K562 (cell line): ENCODE results near the gene CCND3. TPM values are rescaled to one million over a fixed set of nuclear protein-coding genes. Genes with fewer than 3 reads are reported as not detected.

Experiments used
- ARHGAP35 ChIP-seq: fragments of 450-650 bp; IDR thresholded peaks from 2 replicates; pipeline ENCODE4 v1.6.1; 2018; ENCODE audit not compliant: partially characterized antibody
- ATF3 ChIP-seq, 2 experiments: fragments of 450-650 bp in 1 of 2; sonication (generic) in 1 of 2; formaldehyde crosslinking in 1 of 2; IDR thresholded peaks in 1 of 2; conservative IDR thresholded peaks in 1 of 2; 2 replicates each; pipeline versions ENCODE4 v1.6.1 to v1.8.1; 2016 to 2023; ENCODE audit warnings: mild to moderate bottlenecking in 2 of 2, moderate library complexity in 2 of 2, inconsistent platforms in 1 of 2, missing genetic modification reagents in 1 of 2
- BCL6 ChIP-seq: fragments of 250-450 bp; sonication (Bioruptor Pico); IDR thresholded peaks from 2 replicates; pipeline ENCODE4 v1.4.0; 2020
- CBX3 ChIP-seq, 2 experiments: IDR thresholded peaks; 1 replicate in 1 of 2; 2 replicates in 1 of 2; pipeline ENCODE4 v1.6.1; 2012; ENCODE audit warnings: inconsistent platforms in 2 of 2, low read length in 2 of 2, borderline replicate concordance in 1 of 2, control low read depth in 1 of 2
- GTF3C2 ChIP-seq: IDR thresholded peaks from 3 replicates; pipeline ENCODE4 v1.6.1; 2011; ENCODE audit warnings: borderline replicate concordance, mild to moderate bottlenecking, moderate library complexity; ENCODE audit not compliant: insufficient read length; ENCODE audit errors: extremely low read depth
- MTA2 ChIP-seq: fragments of 450-650 bp; IDR thresholded peaks from 2 replicates; pipeline ENCODE4 v1.6.1; 2016; ENCODE audit warnings: low read depth
- PHF20 ChIP-seq: fragments of 450-650 bp; IDR thresholded peaks from 2 replicates; pipeline ENCODE4 v1.6.1; 2018; ENCODE audit not compliant: partially characterized antibody
- RFX1 ChIP-seq: fragments of 450-650 bp; IDR thresholded peaks from 2 replicates; pipeline ENCODE4 v1.6.1; 2016; ENCODE audit warnings: mild to moderate bottlenecking, moderate library complexity
- SMARCA4 ChIP-seq: fragments of 450-650 bp; IDR thresholded peaks from 2 replicates; pipeline ENCODE4 v1.6.1; 2016
- TBL1XR1 ChIP-seq, 2 experiments: IDR thresholded peaks; 2 replicates each; pipeline ENCODE4 v1.6.1; 2012; ENCODE audit warnings: improper control_type of control experiment in 2 of 2, low read length in 2 of 2, mild to moderate bottlenecking in 1 of 2
- TRIM24 ChIP-seq, 2 experiments: fragments of 450-650 bp; IDR thresholded peaks; 2 replicates each; pipeline ENCODE4 v1.6.1; 2016
- ZNF282 ChIP-seq: sonication (generic); formaldehyde crosslinking; IDR thresholded peaks from 2 replicates; pipeline ENCODE4 v1.8.1; 2023; ENCODE audit warnings: missing genetic modification reagents
- ZNF407 ChIP-seq: fragments of 450-650 bp; IDR thresholded peaks from 2 replicates; pipeline ENCODE4 v1.6.1; 2016; ENCODE audit warnings: low read depth
- polyA plus RNA-seq, 8 experiments: library from polyadenylated mRNA; depleted of rRNA in 4 of 8; stranded (reverse) in 5 of 8; unstranded in 3 of 8; fragments of >200 nt; fragmentation: Nextera tagmentation in 2 of 8; fragmentation: Illumina TruSeq in 1 of 8; extraction: Ambion mirVana in 2 of 8; extraction: Trizol in 1 of 8; gene quantifications; 2 replicates each; pipeline versions ENCODE4 v1.2.1 to v1.2.3, GENCODE V29; 2011 to 2014; ENCODE audit warnings: inconsistent platforms in 1 of 8, missing spikeins in 1 of 8
- total RNA-seq, 7 experiments: library from RNA; depleted of rRNA in 6 of 7; stranded (reverse); fragments of >200 nt in 6 of 7; fragmentation: Illumina TruSeq in 2 of 7; extraction: Trizol in 2 of 7; gene quantifications; 2 replicates each; pipeline versions ENCODE4 v1.2.1 to v1.2.3, GENCODE V29; 2011 to 2021; ENCODE audit warnings: low replicate concordance in 1 of 7
- TF ChIP-seq, protein P1 (sequence below): fragments of 250-450 bp; sonication (Bioruptor Pico); IDR thresholded peaks from 2 replicates; pipeline ENCODE4 v1.5.0; 2021

CCND3 gene
- total and polyA plus RNA-seq, 9 of the 15 experiments (the other 6 are each of a cell fraction or from before 2014, with no cell fraction given): 21.5 to 204 (median 97.4) TPM

DNA sequence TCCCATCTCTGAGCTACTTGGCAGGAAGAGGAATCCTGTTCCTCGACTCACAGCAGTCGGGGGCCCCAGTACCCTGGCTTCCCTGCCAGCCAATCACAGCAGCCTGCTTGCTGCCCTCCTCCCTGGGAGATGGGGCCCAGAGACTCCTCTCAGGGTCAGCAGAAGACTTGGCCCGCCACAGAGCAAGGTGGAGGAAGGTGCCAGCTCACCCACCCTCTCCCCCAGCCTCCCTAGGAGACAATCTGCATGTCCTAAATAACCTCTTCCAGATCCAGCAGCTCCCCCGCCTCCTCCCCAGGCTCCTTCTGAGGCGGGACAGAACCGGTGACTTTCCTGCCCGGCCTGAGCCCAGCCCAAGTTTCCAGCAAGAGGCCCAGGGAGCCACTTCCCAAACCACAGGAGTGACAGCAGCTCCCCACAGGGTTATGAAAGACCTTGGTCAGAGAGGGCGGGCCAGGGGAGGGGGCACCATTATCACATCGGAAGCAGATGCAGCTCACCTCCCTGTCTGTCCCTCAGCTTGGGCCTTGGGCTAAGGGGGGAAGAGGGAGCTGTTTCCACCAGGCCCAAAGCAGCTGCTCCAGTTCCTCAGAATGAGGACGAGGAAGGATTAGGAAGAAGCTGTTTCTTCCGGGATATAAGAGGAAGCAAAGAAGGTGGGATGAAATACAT, 2.3 kb downstream of the CCND3 start (continued):
- no peak for TF ChIP-seq GTF3C2
- peak; percentile 80 for TF ChIP-seq SMARCA4
- no peak for TF ChIP-seq BCL6
- peak; percentile 73; the same call in 1 of the 2 replicates for TF ChIP-seq ATF3 (IDR thresholded peaks at IDR 0.05)
- no peak for TF ChIP-seq ATF3 (CRISPR knock-in tag; conservative IDR thresholded peaks at IDR 0.05)
- TF ChIP-seq ARHGAP35: no peak
- no peak for TF ChIP-seq ZNF407
- TF ChIP-seq MTA2: peak; percentile 54
- no peak for TF ChIP-seq PHF20
- no peak for TF ChIP-seq RFX1
- TF ChIP-seq CBX3 (IDR thresholded peaks at IDR 0.05; ENCODE audit: borderline replicate concordance in 1 of 2, low read length in 2 of 2): no peak
- peak; percentile 36 to 50; a peak in 1 of 4 replicates for TF ChIP-seq TBL1XR1 (IDR thresholded peaks at IDR 0.05; ENCODE audit: low read length in 2 of 2)
- TF ChIP-seq, protein P1, sequence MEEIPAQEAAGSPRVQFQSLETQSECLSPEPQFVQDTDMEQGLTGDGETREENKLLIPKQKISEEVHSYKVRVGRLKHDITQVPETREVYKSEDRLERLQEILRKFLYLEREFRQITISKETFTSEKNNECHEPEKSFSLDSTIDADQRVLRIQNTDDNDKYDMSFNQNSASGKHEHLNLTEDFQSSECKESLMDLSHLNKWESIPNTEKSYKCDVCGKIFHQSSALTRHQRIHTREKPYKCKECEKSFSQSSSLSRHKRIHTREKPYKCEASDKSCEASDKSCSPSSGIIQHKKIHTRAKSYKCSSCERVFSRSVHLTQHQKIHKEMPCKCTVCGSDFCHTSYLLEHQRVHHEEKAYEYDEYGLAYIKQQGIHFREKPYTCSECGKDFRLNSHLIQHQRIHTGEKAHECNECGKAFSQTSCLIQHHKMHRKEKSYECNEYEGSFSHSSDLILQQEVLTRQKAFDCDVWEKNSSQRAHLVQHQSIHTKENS (CRISPR knock-in tag): no peak
- TF ChIP-seq ZNF282 (CRISPR knock-in tag): no peak
- peak; percentile 58 to 71; a peak in 3 of 4 replicates for TF ChIP-seq TRIM24 (IDR thresholded peaks at IDR 0.05)
